A549 treated with DMSO at 1 μM for 4 hours (cell line): ENCODE measurements around the gene TMEM97. TPM values are rescaled to one million over a fixed set of nuclear protein-coding genes. Genes with fewer than 3 reads are reported as not detected.

Experiments
- total RNA-seq: library from RNA; stranded (reverse); fragments of 200-300 nt; extraction: Qiagen RNA extraction; gene quantifications from 5 replicates; pipeline ENCODE4 v1.2.3, GENCODE V29; 2022; ENCODE audit warnings: low read depth

The TMEM97 gene
- 52.9 to 61.6 TPM (median 57.0 TPM) in 5 replicates for total RNA-seq

DNA sequence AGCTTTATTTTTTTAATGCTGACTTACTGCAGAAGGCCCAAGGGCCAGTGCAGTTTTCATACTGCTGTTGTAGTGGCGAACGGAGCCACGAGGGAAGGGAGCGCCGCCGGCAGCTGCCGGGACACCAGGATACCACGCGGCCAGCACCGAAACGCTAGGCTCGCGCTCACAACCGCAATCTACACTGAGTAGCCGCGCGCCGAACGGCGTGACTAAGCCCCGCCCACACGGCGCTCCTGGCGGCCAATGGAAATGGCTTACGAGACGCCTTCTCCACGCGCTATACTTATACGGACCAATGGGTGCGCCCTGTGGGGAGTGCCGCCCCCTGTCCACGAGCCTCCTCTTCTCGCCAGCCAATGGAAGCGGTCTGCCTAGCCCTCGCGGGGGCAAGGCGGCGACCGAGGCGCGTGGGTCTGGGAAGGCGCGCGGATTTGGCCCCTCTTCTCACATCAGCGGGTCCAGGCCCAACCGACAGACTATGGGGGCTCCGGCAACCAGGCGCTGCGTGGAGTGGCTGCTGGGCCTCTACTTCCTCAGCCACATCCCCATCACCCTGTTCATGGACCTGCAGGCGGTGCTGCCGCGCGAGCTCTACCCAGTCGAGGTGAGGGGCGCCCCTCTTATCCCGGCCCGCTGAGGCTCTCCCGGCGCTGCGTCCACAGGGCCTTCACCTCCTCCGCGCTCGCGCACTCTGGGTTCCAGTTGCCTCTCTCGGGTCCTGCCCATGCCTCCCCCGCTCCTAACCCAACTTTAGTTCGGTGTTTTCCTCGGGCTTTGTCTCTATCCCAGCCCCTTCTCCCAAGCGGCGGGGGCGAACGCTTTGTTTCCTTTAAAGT, at the start of gene TMEM97:
TMEM97 (plus strand) TSS at position 442 of the 839 bp plus-strand sequence; CDS start at position 482, 40 bp downstream.

DNA sequence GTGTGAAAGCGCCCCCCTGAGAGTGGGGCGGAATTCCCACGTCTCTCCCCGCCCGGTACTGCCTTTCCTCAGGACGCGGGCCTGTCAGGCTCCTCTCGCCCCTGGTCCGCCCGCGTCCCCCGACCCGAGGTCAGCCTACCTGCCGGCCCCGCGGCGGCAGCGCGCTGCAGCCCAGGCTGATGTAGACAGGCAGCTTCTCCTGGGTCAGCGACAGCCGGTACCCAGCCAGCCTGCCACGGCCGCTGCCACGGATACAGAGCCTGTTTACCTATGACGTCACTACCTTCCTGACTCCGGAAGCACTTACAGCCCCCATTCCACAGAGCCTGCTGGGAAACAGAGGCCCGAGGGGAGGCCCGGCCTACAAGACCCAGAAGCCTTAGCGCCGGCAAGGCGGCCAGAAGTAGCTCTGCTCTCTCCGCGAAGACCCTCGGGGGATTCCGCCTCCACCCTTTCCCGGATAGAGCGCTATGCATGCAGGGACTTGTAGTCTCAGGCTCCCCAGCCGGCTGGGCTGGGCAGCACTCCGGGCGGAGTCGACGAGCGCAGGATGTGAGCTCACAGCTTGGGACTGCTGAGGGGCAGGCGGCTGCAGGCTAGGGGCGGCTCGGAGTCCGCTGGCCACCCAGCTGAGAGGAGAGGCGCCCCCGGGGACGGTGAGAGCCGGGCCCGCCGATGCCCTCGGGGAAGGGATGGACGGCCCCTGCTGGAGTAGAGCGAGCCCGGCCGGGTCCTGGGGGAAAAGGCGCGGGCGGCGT, 16.4 kb downstream of the TMEM97 start, which contains the start of the genes IFT20 and TNFAIP1:
IFT20 (minus strand) TSS at position 272 of the 758 bp plus-strand sequence. CDS start 3,487 bp downstream, outside the sequence.
TNFAIP1 (plus strand) TSS at position 561 of the 758 bp plus-strand sequence. CDS start 3,761 bp downstream, outside the sequence.

DNA sequence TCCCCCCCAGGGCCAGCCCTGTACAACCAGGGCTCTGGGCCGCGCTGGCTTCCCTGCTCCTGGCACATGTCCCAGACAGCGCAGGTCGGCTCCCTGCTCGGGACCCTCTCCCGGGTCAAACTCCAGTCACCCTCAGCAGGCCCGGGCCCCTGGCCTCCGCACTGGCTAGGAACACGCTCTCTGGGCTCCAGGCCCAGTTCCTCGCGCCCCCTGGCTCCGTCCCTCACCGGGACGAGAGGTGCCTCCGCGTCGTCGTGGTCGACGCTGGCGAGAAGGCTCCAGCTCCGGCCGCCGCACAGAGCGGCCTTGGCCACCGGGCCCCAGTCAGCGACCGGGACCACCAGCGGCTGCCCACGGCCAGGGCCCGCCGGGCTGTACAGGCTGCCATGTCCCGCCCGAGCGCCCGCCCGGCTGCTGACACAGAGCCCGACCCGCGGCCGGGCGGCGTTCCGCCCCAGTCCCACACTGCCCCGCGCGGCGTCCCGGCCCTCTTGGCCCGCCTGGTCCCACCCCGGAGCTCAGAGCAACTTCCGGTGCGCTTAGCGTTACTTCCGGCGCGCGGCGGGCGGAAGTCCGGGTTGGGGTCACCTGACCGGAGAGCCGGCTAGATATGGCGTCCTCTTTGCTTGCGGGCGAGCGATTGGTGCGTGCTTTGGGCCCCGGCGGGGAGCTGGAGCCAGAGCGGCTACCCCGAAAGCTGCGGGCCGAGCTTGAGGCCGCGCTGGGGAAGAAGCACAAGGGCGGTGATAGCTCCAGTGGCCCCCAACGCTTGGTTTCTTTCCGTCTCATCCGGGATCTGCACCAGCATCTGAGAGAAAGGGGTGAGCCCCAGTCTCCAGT, 38.3 kb downstream of the TMEM97 start, which contains the start of gene POLDIP2:
POLDIP2 (minus strand) TSS at position 467 of the 840 bp plus-strand sequence; CDS start at position 388, 79 bp downstream.

DNA sequence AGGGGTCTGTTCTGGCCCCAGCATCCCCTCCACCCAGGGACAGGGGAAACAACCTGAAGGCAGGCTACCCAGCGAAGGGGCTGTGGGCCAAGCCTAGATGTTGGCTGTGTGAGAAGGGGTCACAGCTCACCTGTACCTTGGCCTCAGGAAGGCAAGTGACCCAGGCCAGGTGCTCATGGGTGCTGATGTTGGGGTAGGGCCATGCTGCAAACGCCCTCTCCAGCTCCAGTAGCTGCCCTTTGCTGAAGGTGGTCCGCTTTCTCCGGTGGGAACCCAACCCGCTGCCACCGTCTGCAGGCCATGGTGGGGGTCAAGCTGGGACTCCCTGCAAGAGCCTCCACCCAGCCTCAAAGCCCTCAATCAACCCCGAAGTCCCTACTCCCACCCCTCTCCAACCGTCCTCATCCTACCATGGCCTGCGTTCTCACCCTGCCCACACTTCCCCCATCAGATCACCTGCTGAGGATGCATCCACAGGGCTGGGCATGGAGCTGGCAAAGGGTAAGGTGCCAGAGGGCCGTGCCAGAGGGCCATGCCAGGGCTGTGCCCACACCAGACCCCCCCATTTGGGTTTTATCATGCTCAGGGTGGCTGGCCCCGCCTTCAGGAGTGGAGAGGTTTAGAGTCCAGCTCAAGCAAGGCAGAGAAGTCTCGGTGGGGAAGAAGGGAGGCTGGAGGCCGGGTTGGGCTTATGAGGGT, 45.8 kb downstream of the TMEM97 start, which contains the start of gene SEBOX:
SEBOX (minus strand) TSS at position 535 of the 699 bp plus-strand sequence; CDS start at position 487, 48 bp downstream.

DNA sequence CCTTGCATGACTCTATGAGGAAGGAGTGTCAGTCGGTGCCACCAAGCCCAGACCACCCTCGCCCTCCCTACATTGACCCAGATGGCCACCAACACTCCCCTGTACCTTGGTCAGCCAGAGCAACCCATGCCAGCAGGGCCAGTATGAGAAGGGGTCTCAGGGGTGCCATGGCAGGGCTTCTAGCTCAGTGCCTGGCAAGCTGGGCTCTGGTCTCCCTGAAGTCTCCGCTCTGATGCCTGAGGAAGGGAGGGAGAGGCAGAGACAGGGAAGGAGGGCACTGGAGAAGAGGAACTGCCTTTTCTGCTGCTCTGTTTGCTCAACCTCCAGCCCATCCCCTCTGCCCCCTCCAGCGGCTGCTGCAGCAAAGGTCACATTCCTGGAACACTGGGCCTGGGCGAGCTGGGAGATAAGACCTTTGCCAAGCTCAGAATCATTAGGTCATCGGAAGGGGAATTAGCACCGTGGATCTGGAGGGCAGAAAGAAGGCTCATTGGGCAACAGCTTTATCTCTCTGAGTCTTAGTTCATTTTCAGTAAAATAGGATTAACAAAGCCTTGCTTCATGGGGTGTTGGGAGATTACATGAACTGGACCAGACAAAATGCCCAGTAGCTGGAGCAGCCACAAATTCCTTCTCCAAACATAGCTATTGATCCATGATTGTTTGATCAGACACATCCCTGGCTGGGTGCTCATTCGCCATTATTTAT, 51.2 kb downstream of the TMEM97 start, which contains the start of gene VTN:
VTN (minus strand) TSS at position 273 of the 709 bp plus-strand sequence; CDS start at position 169, 104 bp downstream.

DNA sequence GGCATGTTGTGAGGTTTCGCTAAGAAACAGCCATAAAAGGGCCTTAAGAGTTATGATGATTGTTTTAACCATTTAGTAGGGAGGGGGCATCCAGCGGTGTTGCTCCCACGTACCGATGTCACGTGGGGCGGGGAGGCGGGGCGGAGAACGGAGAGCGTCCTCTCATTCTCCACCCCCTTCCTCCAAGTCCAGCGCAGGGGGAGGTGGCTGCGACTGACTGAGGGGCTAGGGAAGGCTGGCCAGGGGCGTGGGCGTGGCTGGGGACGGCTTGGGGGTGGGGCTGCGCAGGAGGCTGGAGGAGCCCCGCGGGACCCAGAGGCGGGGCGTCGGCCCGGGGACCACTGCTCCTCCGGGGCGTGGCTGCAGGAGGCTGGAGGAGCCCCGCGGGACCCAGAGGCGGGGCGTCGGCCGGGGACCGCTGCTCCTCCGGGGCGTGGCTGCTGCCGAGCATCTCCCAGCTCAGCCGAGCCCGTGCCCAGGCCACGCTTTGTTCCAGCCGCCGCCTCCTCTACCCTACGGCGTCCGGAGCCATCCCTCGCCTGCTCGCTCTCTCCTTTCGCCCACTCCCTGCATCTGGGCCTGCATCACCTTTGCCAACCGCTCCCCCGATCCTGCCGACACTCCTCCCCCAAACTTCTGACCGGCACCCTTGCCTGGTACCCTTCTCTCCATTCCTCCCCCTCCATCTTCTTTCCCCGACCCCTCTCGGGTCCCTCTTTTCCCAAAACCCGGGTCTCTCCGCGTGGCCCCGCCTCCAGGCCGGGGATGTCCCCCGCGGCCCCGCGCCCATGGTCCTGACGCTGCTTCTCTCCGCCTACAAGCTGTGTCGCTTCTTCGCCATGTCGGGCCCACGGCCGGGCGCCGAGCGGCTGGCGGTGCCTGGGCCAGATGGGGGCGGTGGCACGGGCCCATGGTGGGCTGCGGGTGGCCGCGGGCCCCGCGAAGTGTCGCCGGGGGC, 52.5 kb downstream of the TMEM97 start, which contains the start of gene SARM1:
SARM1 (plus strand) TSS at position 450 of the 958 bp plus-strand sequence; CDS start at position 789, 339 bp downstream.

Other genes starting within 250 kb of the TMEM97 start
- 54.9 to 61.6 TPM (median 58.4 TPM) in 5 replicates for gene IFT20, start 16.3 kb downstream of the TMEM97 start, total RNA-seq
- 46.6 to 59.1 TPM (median 52.4 TPM) in 5 replicates for gene TNFAIP1, start 16.6 kb downstream of the TMEM97 start, total RNA-seq
- gene POLDIP2, start 38.3 kb downstream of the TMEM97 start, total RNA-seq, result 142 to 171 TPM (median 162 TPM) in 5 replicates
- not detected in 5 replicates for gene SEBOX, start 46.0 kb downstream of the TMEM97 start, total RNA-seq
- 17.2 to 27.4 TPM (median 19.3 TPM) in 5 replicates for gene VTN, start 51.1 kb downstream of the TMEM97 start, total RNA-seq
- gene SARM1, start 52.5 kb downstream of the TMEM97 start, total RNA-seq, result 5.1 to 6.2 TPM (median 6.0 TPM) in 5 replicates
- gene SLC46A1, start 87.0 kb downstream of the TMEM97 start, total RNA-seq, result 17.4 to 21.2 TPM (median 20.9 TPM) in 5 replicates
- 0.06 to 0.12 TPM (median 0.09 TPM) in 5 replicates for gene SLC13A2, start 154.4 kb downstream of the TMEM97 start, total RNA-seq
- 0.02 to 0.05 TPM (median 0.03 TPM) in 3 of 5 replicates, not detected in the others for gene FOXN1, start 187.1 kb downstream of the TMEM97 start, total RNA-seq
- 26.3 to 34.7 TPM (median 29.9 TPM) in 5 replicates for gene UNC119, start 233.4 kb downstream of the TMEM97 start, total RNA-seq